Stimulated activated CD8-positive, alpha-beta memory T cell treated with anti-CD3 and anti-CD28 coated beads, Interleukin-7, amount 100 ng/mL, for 24 hours (primary cell): ENCODE results near the gene OR4Q2.
"Not testable (repeated sequence)": the region's sequence is repeated elsewhere in the genome, so short reads cannot be mapped to it uniquely, and the experiment has no call there.

ENCODE experiments used
- DNase-seq: peaks from one replicate; pipeline ENCODE4 v3.0.0-alpha.2; 2020; ENCODE audit warnings: low read depth

Gene OR4Q2

GRCh38 chr14:20001863-20002262 is at the start of gene OR4Q2:
Gene OR4Q2 (plus strand): TSS chr14:20002163.
- no peak for DNase-seq

GRCh38 chr14:19969735-19970134 is 32.2 kb upstream of the OR4Q2 start:
- DNase-seq = not testable (repeated sequence)

GRCh38 chr14:19974844-19975243 is 27.1 kb upstream of the OR4Q2 start:
- DNase-seq = no peak

GRCh38 chr14:19975291-19975690 is 26.7 kb upstream of the OR4Q2 start, which contains the start of gene OR4K15:
Gene OR4K15 (plus strand): TSS chr14:19975591. CDS start chr14:19975591, 0 bp downstream.
- DNase-seq = no peak

GRCh38 chr14:19993438-19993837 is 8.5 kb upstream of the OR4Q2 start:
- DNase-seq = no peak

- DNase-seq = no peak
Measured at GRCh38 chr14:20002319-20002718, 356 bp downstream of the OR4Q2 start.

- no peak for DNase-seq
Measured at GRCh38 chr14:20008156-20008555, 6.2 kb downstream of the OR4Q2 start.

- DNase-seq = no peak
Measured at GRCh38 chr14:20019257-20019865, 17.4 kb downstream of the OR4Q2 start, which contains the start of gene OR4K14. Gene OR4K14 (minus strand): TSS chr14:20019307. CDS start chr14:20015193, 4,114 bp downstream.

- no peak for DNase-seq
Measured at GRCh38 chr14:20031058-20031457, 29.1 kb downstream of the OR4Q2 start.

- no peak for DNase-seq
Measured at GRCh38 chr14:20035449-20035848, 33.5 kb downstream of the OR4Q2 start.

- DNase-seq = no peak
Measured at GRCh38 chr14:20035938-20036337, 34.0 kb downstream of the OR4Q2 start, which contains the start of gene OR4K13. Gene OR4K13 (minus strand): TSS chr14:20036038. CDS start chr14:20034758, 1,280 bp downstream.

- no peak for DNase-seq
Measured at GRCh38 chr14:20044243-20044642, 42.3 kb downstream of the OR4Q2 start.

GRCh38 chr14:20048202-20048601 is 46.2 kb downstream of the OR4Q2 start:
- DNase-seq = no peak
